ENCODE data around the gene TMEM163.
"Not testable (repeated sequence)": the region's sequence is repeated elsewhere in the genome, so short reads cannot be mapped to it uniquely, and the experiment has no call there.

TMEM163 gene

GRCh38 chr2:134592377-134592776 is 126.4 kb downstream of the TMEM163 start:
- Histone ChIP-seq H3K27ac (no peak overlapping the region), H3K4me3 (no peak overlapping the region)
- no peak for DNase-seq (ENCODE audit: low spot score)
- TF ChIP-seq, protein P1, sequence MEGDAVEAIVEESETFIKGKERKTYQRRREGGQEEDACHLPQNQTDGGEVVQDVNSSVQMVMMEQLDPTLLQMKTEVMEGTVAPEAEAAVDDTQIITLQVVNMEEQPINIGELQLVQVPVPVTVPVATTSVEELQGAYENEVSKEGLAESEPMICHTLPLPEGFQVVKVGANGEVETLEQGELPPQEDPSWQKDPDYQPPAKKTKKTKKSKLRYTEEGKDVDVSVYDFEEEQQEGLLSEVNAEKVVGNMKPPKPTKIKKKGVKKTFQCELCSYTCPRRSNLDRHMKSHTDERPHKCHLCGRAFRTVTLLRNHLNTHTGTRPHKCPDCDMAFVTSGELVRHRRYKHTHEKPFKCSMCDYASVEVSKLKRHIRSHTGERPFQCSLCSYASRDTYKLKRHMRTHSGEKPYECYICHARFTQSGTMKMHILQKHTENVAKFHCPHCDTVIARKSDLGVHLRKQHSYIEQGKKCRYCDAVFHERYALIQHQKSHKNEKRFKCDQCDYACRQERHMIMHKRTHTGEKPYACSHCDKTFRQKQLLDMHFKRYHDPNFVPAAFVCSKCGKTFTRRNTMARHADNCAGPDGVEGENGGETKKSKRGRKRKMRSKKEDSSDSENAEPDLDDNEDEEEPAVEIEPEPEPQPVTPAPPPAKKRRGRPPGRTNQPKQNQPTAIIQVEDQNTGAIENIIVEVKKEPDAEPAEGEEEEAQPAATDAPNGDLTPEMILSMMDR (IDR thresholded peaks at IDR 0.05): no peak

GRCh38 chr2:134591526-134591925 is 127.3 kb downstream of the TMEM163 start:
- DNase-seq (ENCODE audit: low spot score): no peak
- no peak overlapping the region for H3K4me3 ChIP-seq
- TF ChIP-seq, protein P1 (IDR thresholded peaks at IDR 0.05): no peak
- no peak overlapping the region for H3K27ac ChIP-seq

- TF ChIP-seq, protein P1 (IDR thresholded peaks at IDR 0.05): no peak
- Histone ChIP-seq H3K4me3 (no peak overlapping the region), H3K27ac (no peak overlapping the region)
- DNase-seq (ENCODE audit: low spot score): no peak
Observed at GRCh38 chr2:134590679-134591078, 128.1 kb downstream of the TMEM163 start.

- DNase-seq (ENCODE audit: low spot score); H3K4me3 ChIP-seq; H3K27ac ChIP-seq: not testable (repeated sequence)
Observed at GRCh38 chr2:134589171-134590083, 129.4 kb downstream of the TMEM163 start.

- DNase-seq (ENCODE audit: low spot score): no peak
- H3K27ac ChIP-seq: no peak overlapping the region
- H3K4me3 ChIP-seq: no peak overlapping the region
- TF ChIP-seq, protein P1 (IDR thresholded peaks at IDR 0.05): no peak
Observed at GRCh38 chr2:134588556-134588955, 130.2 kb downstream of the TMEM163 start.

- TF ChIP-seq, protein P1 (IDR thresholded peaks at IDR 0.05): no peak
- no peak for DNase-seq (ENCODE audit: low spot score)
- Histone ChIP-seq H3K27ac (no peak overlapping the region), H3K4me3 (no peak overlapping the region)
Observed at GRCh38 chr2:134586326-134586965, 132.4 kb downstream of the TMEM163 start.

DNA sequence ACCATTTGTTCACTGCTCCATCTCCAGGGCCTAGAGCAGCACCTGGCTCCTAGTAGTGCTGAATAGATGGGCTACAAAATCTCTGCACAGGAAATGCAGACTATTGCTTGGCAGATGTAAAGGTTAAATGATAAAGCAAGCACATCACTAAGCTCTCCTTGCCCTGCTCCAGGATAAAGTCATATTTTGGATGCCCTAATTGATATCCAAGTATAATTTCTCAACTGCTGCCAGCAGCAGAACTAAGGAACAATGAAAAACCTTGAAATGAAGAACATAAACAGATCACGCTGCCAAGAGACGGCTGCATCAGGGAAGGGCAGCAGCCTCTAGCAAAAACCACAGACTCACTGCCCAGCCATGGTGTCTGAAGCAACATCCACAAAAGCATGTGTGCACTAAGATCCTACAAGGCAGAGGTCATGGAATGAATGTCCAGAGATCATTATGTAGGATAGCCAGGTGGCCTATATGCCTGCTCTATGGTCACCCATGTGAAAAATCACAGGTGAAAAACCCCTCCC is 134.7 kb downstream of the TMEM163 start:
- TF ChIP-seq, protein P1 (IDR thresholded peaks at IDR 0.05): no peak
- no peak for DNase-seq (ENCODE audit: low spot score)
- no peak overlapping the region for H3K27ac ChIP-seq
- no peak overlapping the region for H3K4me3 ChIP-seq
